HG02759 (cell line): Measurements from ENCODE around the gene CDR2.

ENCODE experiments used
- ATAC-seq: cut with Tn5 transposase; IDR thresholded peaks from one replicate; pipeline ENCODE4 v1.9.1; 2021; ENCODE audit warnings: mild to moderate bottlenecking, moderate library complexity; ENCODE audit not compliant: unreplicated experiment

CDR2 gene

GRCh38 chr16:22325598-22326368, 48.6 kb downstream of the CDR2 start:
- ATAC-seq, result no peak

- ATAC-seq, result no peak
Measured at GRCh38 chr16:22324787-22325597, 49.4 kb downstream of the CDR2 start.

- ATAC-seq, result no peak
Measured at GRCh38 chr16:22323959-22324786, 50.2 kb downstream of the CDR2 start.

GRCh38 chr16:22323173-22323958, 51.1 kb downstream of the CDR2 start:
- no peak for ATAC-seq

- no peak for ATAC-seq
Measured at GRCh38 chr16:22322741-22323140, 51.7 kb downstream of the CDR2 start.

GRCh38 chr16:22322021-22322471, 52.4 kb downstream of the CDR2 start:
- no peak for ATAC-seq

GRCh38 chr16:22321340-22322001, 52.9 kb downstream of the CDR2 start:
- ATAC-seq, result no peak

- no peak for ATAC-seq
Measured at GRCh38 chr16:22320572-22321339, 53.7 kb downstream of the CDR2 start.

GRCh38 chr16:22318690-22319358, 55.6 kb downstream of the CDR2 start:
- no peak for ATAC-seq

- no peak for ATAC-seq
Measured at GRCh38 chr16:22317625-22318024, 56.8 kb downstream of the CDR2 start.

- ATAC-seq, result no peak
Measured at GRCh38 chr16:22317001-22317530, 57.4 kb downstream of the CDR2 start.

- ATAC-seq, result no peak
Measured at GRCh38 chr16:22316411-22316811, 58.0 kb downstream of the CDR2 start.

GRCh38 chr16:22315979-22316378, 58.4 kb downstream of the CDR2 start:
- ATAC-seq, result no peak

- ATAC-seq, result no peak
Measured at GRCh38 chr16:22314661-22315626, 59.5 kb downstream of the CDR2 start.

GRCh38 chr16:22313876-22314470, 60.4 kb downstream of the CDR2 start:
- no peak for ATAC-seq

GRCh38 chr16:22312897-22313781, 61.3 kb downstream of the CDR2 start:
- no peak for ATAC-seq
